Mucosa of descending colon (tissue), 3 donors: ENCODE measurements around the gene SSTR3. TPM values are rescaled to one million over a fixed set of nuclear protein-coding genes. Genes with fewer than 3 reads are reported as not detected.

ENCODE experiments used
- ATAC-seq: fragments of 200-7000 bp; cut with Tn5 transposase; one replicate; pipeline ENCODE4 v1.9.1; 2020; ENCODE audit warnings: mild to moderate bottlenecking, moderate library complexity
- DNase-seq, 3 donors: peaks; one replicate each; pipeline ENCODE4 v3.0.0-alpha.2; 2020
- H3K36me3 ChIP-seq: fragments of 200-600 bp; one replicate; pipeline ENCODE4 v1.8.0; 2021; ENCODE audit warnings: low read depth, mild to moderate bottlenecking
- H3K4me1 ChIP-seq: fragments of 200-600 bp; one replicate; pipeline ENCODE4 v1.8.0; 2021; ENCODE audit warnings: low read depth, mild to moderate bottlenecking
- H3K4me3 ChIP-seq: fragments of 200-600 bp; one replicate; pipeline ENCODE4 v1.8.0; 2021; ENCODE audit warnings: mild to moderate bottlenecking
- H3K9me3 ChIP-seq: fragments of 200-600 bp; one replicate; pipeline ENCODE4 v1.8.0; 2021; ENCODE audit warnings: mild to moderate bottlenecking
- CTCF ChIP-seq: fragments of 200-600 bp; IDR thresholded peaks from one replicate; pipeline ENCODE4 v1.8.0; 2022; ENCODE audit warnings: antibody characterized with exemption, mild to moderate bottlenecking
- intact Hi-C, 2 donors: fragments of 100-400 bp; cut with DNase I in 1 of 2; cut with micrococcal nuclease in 1 of 2; formaldehyde crosslinking; loops; one replicate each; pipeline versions ENCODE4 v1.11.0 to v1.11.1; 2022; cut with DNase I, micrococcal nuclease
- total RNA-seq, 3 donors: library from RNA; stranded (reverse); fragmentation: NEBNext Ultra II Directional in 2 of 3; extraction: Animal tissue kit (Norgen Biotek cat#: 25700) in 2 of 3; gene quantifications; one replicate each; pipeline versions ENCODE4 v1.2.1 to v1.2.4, GENCODE V29; 2021 to 2023
- donor health status: DM: no; HTN: no; CAD: no; lungs with moderate emphysema.
- donor health status: DM: no; HTN: no; CAD: no.
- donor health status: DM: no; HTN: yes; CAD: no.

Gene SSTR3
- total RNA-seq, 3 donors from 2014 or later: 0.09 to 0.10 TPM; not detected in 1

GRCh38 chr22:37187891-37188761 lies 24.2 kb downstream of the SSTR3 start, which contains the start of gene C1QTNF6:
TSS of gene C1QTNF6 (minus strand) at chr22:37188247. CDS start at chr22:37188213, 34 bp downstream.
- Histone ChIP-seq H3K4me3 (no peak within 1 kb of the TSS), H3K4me1 (peaks cover 37% of the 10 kb centered on the region), H3K36me3 (no peaks in the 10 kb centered on the region), H3K9me3 (no peaks in the 10 kb centered on the region)
- TF ChIP-seq CTCF: no peak
- peak; percentile 59 to 72 (median 67) for DNase-seq
- intact Hi-C loops: no loop called here
- ATAC-seq: peak; percentile 78

- Histone ChIP-seq H3K9me3 (no peaks in the 10 kb centered on the region), H3K4me3 (no peak overlapping the region), H3K36me3 (no peaks in the 10 kb centered on the region), H3K4me1 (peaks cover 31% of the 10 kb centered on the region)
- TF ChIP-seq CTCF: no peak
- DNase-seq: peak in 1 of 3 donors; percentile 65
- intact Hi-C loops: no loop called here
- ATAC-seq: peak; percentile 68
These were observed 24.8 kb downstream of the SSTR3 start for GRCh38 chr22:37187552-37187890.

- TF ChIP-seq CTCF: no peak
- Histone ChIP-seq H3K4me1 (peaks cover 30% of the 10 kb centered on the region), H3K9me3 (no peaks in the 10 kb centered on the region), H3K36me3 (no peaks in the 10 kb centered on the region), H3K4me3 (no peak overlapping the region)
- peak in 2 of 3 donors; percentile 26 to 34 for DNase-seq
- ATAC-seq: peak; percentile 13
- intact Hi-C loops: no loop called here
These were observed 25.2 kb downstream of the SSTR3 start for GRCh38 chr22:37186997-37187522.

- H3K4me1 ChIP-seq: peaks cover 29% of the 10 kb centered on the region
- intact Hi-C loops: no loop called here
- H3K4me3 ChIP-seq: no peak overlapping the region
- H3K36me3 ChIP-seq: no peaks in the 10 kb centered on the region
- peak; percentile 33 to 65 (median 60) for DNase-seq
- no peaks in the 10 kb centered on the region for H3K9me3 ChIP-seq
- no peak for TF ChIP-seq CTCF
- peak; percentile 47 for ATAC-seq
These were observed 25.9 kb downstream of the SSTR3 start for GRCh38 chr22:37186228-37186996.

GRCh38 chr22:37185646-37186227 lies 26.5 kb downstream of the SSTR3 start:
- H3K4me3 ChIP-seq: no peak overlapping the region
- ATAC-seq: no peak
- no peaks in the 10 kb centered on the region for H3K9me3 ChIP-seq
- intact Hi-C loops: no loop called here
- peak in 2 of 3 donors; percentile 26 to 46 for DNase-seq
- TF ChIP-seq CTCF: no peak
- peaks cover 26% of the 10 kb centered on the region for H3K4me1 ChIP-seq
- H3K36me3 ChIP-seq: no peaks in the 10 kb centered on the region
